ENCODE results near the gene PDZD7. TPM values are rescaled to one million over a fixed set of nuclear protein-coding genes. Genes with fewer than 3 reads are reported as not detected.
A peak's percentile ranks its signal among the peaks of the same experiment; 100 is the strongest.

PDZD7 gene
- total and polyA plus RNA-seq, 9 of the 15 experiments (the other 6 are each of a cell fraction or from before 2014, with no cell fraction given): 0.04 to 0.24 (median 0.08) TPM; not detected in 3

GRCh38 chr10:101001659-101002035 lies 29.3 kb downstream of the PDZD7 start:
- intact Hi-C loops (cut with micrococcal nuclease) (no loop called here), in situ Hi-C loops (cut with MboI) (no loop called here)
- 77% methylated on average over 3 of the region's 5 CpGs for whole genome bisulfite sequencing (ENCODE audit: insufficient coverage, low coverage, missing lambda C conversion rate)
- Histone ChIP-seq H2AFZ (ENCODE audit: low read depth, low read length) (no peak overlapping the region), H3K9ac (ENCODE audit: insufficient read depth in 1 of 2, low read depth in 2 of 2, low read length in 2 of 2) (peak overlapping the region; percentile 84 to 90), H3K9me3 (replicated peaks; ENCODE audit: control insufficient read depth, insufficient read depth, low read depth, low read length) (no peaks in the 10 kb centered on the region), H3K27ac (ENCODE audit: extremely low read depth, low read depth, low read length) (peak overlapping the region; percentile 88; the same call in 2 of the 3 replicates), H3K4me1 (replicated peaks in 1 of 2; ENCODE audit: control insufficient read depth in 2 of 2, insufficient read depth in 2 of 2, low read length in 2 of 2) (peaks cover 15 to 69% of the 10 kb centered on the region in 2 experiments; a peak in 4 of 5 replicates), H3K4me2 (ENCODE audit: insufficient read depth, low read length) (peak overlapping the region; percentile 100), H4K20me1 (replicated peaks; ENCODE audit: control insufficient read depth, insufficient read depth, low read length) (no peaks in the 10 kb centered on the region), H3K79me2 (ENCODE audit: control insufficient read depth, insufficient read depth, low read length) (peaks cover 62% of the 10 kb centered on the region), H3K9me1 (ENCODE audit: control insufficient read depth, insufficient read depth, low read length) (no peaks in the 10 kb centered on the region), H3K4me3 (no peak overlapping the region), H3K27me3 (ENCODE audit: control insufficient read depth in 2 of 2, insufficient read depth in 2 of 2, low read length in 2 of 2) (no peaks in the 10 kb centered on the region), H3K36me3 (ENCODE audit: control insufficient read depth, insufficient read depth, low read length) (peaks cover 41% of the 10 kb centered on the region; the same call in 2 of the 3 replicates)
- CTCF ChIA-PET (ENCODE audit: low intra/inter-chr PET ratio): no interaction called here
- TF ChIP-seq SP2 (IDR thresholded peaks at IDR 0.05; ENCODE audit: extremely low read depth, low read depth, low read length, poor library complexity, severe bottlenecking) (no peak), RFX1 (IDR thresholded peaks at IDR 0.05) (peak; percentile 74; the same call in 1 of the 2 replicates), ZNF644 (tag; IDR thresholded peaks at IDR 0.05; ENCODE audit: low read depth) (no peak), ETV1 (tag; conservative IDR thresholded peaks at IDR 0.05; ENCODE audit: low read depth) (no peak), SIN3A (IDR thresholded peaks at IDR 0.05; ENCODE audit: borderline replicate concordance in 2 of 2, control insufficient read depth in 1 of 2, low read depth in 2 of 2, low read length in 2 of 2) (no peak), CHCHD3 (CRISPR knock-in tag; IDR thresholded peaks at IDR 0.05) (no peak)
- no TSS peak for BruUV-seq (replicated peaks)
- no peak for DNase-seq (ENCODE audit: extremely low read depth in 1 of 4, low spot score in 3 of 4)
- POLR2A ChIA-PET: interaction anchor here (1.0 kb wide), 1 partner anchor 10 kb away, joined by 3 read pairs; no protein-coding TSS in a partner anchor
- no peak for ATAC-seq
- FAIRE-seq: no peak
